Ishikawa (cell line): ENCODE data around the gene ITGA6.

Experiments used
- CEBPB ChIP-seq: IDR thresholded peaks from 2 replicates; pipeline ENCODE4 v1.6.1; 2012
- CREB1 ChIP-seq: IDR thresholded peaks from 2 replicates; pipeline ENCODE4 v1.6.1; 2012; ENCODE audit warnings: low read depth
- EGR1 ChIP-seq: IDR thresholded peaks from 2 replicates; pipeline ENCODE4 v1.6.1; 2012
- EP300 ChIP-seq: IDR thresholded peaks from 2 replicates; pipeline ENCODE4 v1.6.1; 2012; ENCODE audit warnings: borderline replicate concordance
- FOXM1 ChIP-seq: IDR thresholded peaks from 2 replicates; pipeline ENCODE4 v1.6.1; 2012; ENCODE audit warnings: low read depth, borderline replicate concordance
- MAX ChIP-seq: IDR thresholded peaks from 2 replicates; pipeline ENCODE4 v1.6.1; 2012
- NFIC ChIP-seq: IDR thresholded peaks from 2 replicates; pipeline ENCODE4 v1.6.1; 2012
- RAD21 ChIP-seq: IDR thresholded peaks from 2 replicates; pipeline ENCODE4 v1.6.1; 2012; ENCODE audit warnings: low read depth
- REST ChIP-seq: IDR thresholded peaks from 2 replicates; pipeline ENCODE4 v1.6.1; 2012; ENCODE audit warnings: low read depth, mild to moderate bottlenecking
- TAF1 ChIP-seq: IDR thresholded peaks from 2 replicates; pipeline ENCODE4 v1.6.1; 2012; ENCODE audit warnings: low read depth, mild to moderate bottlenecking
- TCF12 ChIP-seq: IDR thresholded peaks from 2 replicates; pipeline ENCODE4 v1.6.1; 2012; ENCODE audit warnings: low read depth
- TEAD4 ChIP-seq: IDR thresholded peaks from 2 replicates; pipeline ENCODE4 v1.6.1; 2012
- USF1 ChIP-seq: IDR thresholded peaks from 2 replicates; pipeline ENCODE4 v1.6.1; 2012
- YY1 ChIP-seq: IDR thresholded peaks from 2 replicates; pipeline ENCODE4 v1.6.1; 2012; ENCODE audit warnings: low read depth
- ZBTB7A ChIP-seq: IDR thresholded peaks from 2 replicates; pipeline ENCODE4 v1.6.1; 2012; ENCODE audit warnings: low read depth

ITGA6 gene

GRCh38 chr2:172540421-172540820 lies 113.0 kb downstream of the ITGA6 start:
- TF ChIP-seq EGR1 (no peak), CEBPB (no peak), YY1 (no peak), TAF1 (no peak), NFIC (no peak), ZBTB7A (no peak), TEAD4 (no peak), USF1 (no peak), FOXM1 (no peak), MAX (no peak), TCF12 (no peak), REST (no peak), CREB1 (no peak), RAD21 (no peak), EP300 (no peak)

GRCh38 chr2:172545408-172546075 lies 118.2 kb downstream of the ITGA6 start:
- no peak for TF ChIP-seq EP300
- TF ChIP-seq CEBPB = no peak
- no peak for TF ChIP-seq EGR1
- TF ChIP-seq FOXM1 = no peak
- TF ChIP-seq TAF1 = no peak
- no peak for TF ChIP-seq TCF12
- no peak for TF ChIP-seq ZBTB7A
- no peak for TF ChIP-seq REST
- no peak for TF ChIP-seq RAD21
- no peak for TF ChIP-seq YY1
- TF ChIP-seq TEAD4 = no peak
- no peak for TF ChIP-seq CREB1
- TF ChIP-seq NFIC = no peak
- no peak for TF ChIP-seq MAX
- no peak for TF ChIP-seq USF1

- TF ChIP-seq ZBTB7A = no peak
- TF ChIP-seq NFIC = no peak
Observed at GRCh38 chr2:172549131-172549530, 121.7 kb downstream of the ITGA6 start.

- TF ChIP-seq CREB1 (no peak), CEBPB (no peak), YY1 (no peak), RAD21 (no peak), TAF1 (no peak), EGR1 (no peak), REST (no peak), MAX (no peak), NFIC (no peak), EP300 (no peak), TEAD4 (no peak), ZBTB7A (no peak), USF1 (no peak)
Observed at GRCh38 chr2:172550419-172550818, 123.0 kb downstream of the ITGA6 start.
